Stimulated activated CD4-positive, alpha-beta T cell treated with anti-CD3 and anti-CD28 coated beads, Interleukin-1b, Interleukin-23, amount 100 ng/mL, for 1 hour (primary cell): ENCODE data around the gene EREG.
"Not testable (repeated sequence)": the region's sequence is repeated elsewhere in the genome, so short reads cannot be mapped to it uniquely, and the experiment has no call there.

ENCODE experiments used
- DNase-seq, 2 donors: peaks; one replicate each; pipeline ENCODE4 v3.0.0-alpha.2; 2020; ENCODE audit warnings: low read depth in 2 of 2

The EREG gene

DNA sequence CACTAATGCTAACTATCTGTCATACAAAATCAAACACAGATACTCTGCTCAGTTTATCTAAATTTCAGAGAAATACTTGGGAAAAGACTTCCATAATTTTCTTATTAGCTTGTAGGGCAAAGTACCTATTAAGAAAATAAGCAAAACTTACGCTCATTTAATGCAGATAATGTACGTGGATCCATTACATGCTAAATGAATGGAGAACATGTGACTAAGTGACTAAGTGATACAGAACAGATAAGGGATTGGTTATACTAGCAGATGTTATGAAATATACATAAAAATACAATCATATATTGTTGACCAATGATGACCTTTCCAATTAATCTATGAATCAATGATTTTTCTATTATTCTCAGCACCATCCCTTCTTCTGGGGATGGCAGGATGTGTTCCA lies 25.7 kb downstream of the EREG start:
- DNase-seq = no peak

DNA sequence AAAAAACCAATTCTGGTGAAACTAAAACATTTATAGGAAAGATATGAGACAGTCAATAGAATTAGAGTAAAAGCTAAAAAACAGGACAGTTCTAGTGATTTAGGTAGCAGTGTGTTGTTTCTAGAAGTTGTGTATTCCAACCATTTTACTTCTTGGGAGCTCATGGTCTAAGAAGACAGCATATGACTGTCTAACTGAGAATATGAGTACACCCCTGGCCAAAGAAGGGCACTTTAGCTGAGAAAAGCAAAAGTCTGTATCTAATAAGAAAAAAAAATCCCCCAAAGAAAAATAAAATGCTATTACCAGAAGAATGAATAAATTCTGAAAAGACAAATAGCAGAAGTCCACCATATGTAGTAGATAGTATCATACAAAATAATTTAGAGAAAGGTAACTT lies 26.4 kb downstream of the EREG start:
- no peak for DNase-seq

- no peak for DNase-seq
Observed at GRCh38 chr4:74391890-74392475, 27.0 kb downstream of the EREG start.

GRCh38 chr4:74394476-74395136 lies 29.7 kb downstream of the EREG start:
- DNase-seq = no peak

- DNase-seq = no peak
Observed at GRCh38 chr4:74395633-74396032, 30.7 kb downstream of the EREG start.

GRCh38 chr4:74397748-74398426 lies 32.9 kb downstream of the EREG start:
- no peak for DNase-seq

DNA sequence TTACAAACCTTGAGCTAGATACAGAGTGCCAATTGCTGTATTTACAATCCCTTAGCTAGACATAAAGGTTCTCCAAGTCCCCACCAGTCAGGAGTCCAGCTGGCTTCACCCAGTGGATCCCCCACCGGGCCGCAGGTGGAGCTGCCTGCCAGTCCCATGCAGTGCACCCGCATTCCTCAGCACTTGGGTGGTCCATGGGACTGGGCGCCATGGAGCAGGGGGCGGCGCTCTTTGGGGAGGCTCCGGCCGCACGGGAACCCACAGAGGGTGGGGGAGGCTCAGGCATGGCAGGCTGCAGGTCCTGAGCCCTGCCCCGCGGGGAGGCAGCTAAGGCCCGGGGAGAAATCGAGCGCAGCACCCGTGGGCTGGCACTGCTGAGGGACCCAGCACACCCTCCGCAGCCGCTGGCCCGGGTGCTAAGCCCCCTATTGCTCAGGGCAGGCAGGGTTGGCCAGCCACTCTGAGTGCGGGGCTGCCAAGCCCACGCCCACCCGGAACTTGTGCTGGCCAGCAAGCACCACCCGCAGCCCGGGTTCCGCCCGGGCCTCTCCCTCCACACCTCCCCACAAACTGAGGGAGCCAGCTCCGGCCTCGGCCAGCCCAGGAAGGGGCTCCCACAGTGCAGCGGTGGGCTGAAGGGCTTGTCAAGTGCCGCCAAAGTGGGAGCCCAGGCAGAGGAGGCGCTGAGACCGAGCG lies 34.1 kb downstream of the EREG start:
- not testable (repeated sequence) for DNase-seq

DNA sequence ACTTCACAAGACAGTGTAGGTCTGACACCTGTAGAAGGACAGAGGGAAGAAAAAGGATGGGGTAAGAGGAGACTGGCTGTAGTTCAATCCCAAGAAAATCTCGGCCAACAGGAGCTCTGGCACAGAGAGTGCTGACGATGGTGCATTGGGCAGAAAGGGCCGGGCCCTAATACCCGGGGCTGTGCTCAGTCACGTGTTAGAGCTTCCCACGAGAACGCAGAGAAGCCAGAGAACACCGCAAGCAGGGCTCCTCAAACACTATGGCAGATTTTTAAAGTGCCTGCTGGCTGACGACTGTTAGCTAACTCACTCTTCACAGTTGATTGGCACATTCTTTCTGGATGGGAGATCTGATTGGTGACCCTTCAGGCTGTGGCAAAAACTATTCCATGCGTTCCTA lies 35.5 kb downstream of the EREG start:
- no peak for DNase-seq

GRCh38 chr4:74402692-74403456 lies 37.9 kb downstream of the EREG start:
- no peak for DNase-seq

GRCh38 chr4:74407891-74408290 lies 42.9 kb downstream of the EREG start:
- no peak for DNase-seq

GRCh38 chr4:74408639-74409038 lies 43.7 kb downstream of the EREG start:
- DNase-seq = no peak

DNA sequence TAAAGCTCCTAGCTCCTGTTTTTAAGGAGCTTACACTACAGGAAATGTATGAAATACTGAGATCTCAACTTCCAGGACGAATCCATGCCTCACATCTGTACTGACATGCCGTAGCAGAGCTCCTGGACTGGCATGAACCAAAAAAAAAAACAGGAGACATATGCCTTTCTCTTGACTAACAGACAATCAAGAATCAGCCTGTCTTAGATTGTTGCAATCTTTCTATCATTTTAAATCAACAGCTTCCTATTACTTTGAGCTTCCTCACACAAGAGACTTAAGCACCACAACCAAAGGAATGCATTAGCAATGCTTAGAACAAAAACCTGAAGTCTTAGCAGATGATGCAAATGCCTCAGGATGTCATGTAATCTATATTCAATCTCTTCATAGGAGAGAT lies 45.3 kb downstream of the EREG start:
- no peak for DNase-seq

DNA sequence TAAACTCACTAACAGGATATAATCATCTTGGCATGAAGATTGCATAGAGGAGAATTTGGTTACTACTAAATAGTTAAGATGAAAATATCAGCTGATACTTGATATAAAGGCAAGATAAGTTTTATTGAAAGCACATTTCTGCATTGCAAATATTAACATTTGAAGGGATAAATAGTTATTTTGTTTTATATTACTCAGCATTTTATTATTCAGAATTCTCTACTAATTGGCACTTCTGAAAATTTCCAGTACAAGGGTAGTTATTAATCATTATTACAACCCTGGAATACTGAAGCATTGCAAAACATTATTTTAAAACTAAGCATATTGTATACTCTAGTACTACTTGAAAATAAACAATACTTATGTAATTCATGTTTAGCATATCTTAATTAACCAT lies 47.3 kb downstream of the EREG start:
- no peak for DNase-seq

DNA sequence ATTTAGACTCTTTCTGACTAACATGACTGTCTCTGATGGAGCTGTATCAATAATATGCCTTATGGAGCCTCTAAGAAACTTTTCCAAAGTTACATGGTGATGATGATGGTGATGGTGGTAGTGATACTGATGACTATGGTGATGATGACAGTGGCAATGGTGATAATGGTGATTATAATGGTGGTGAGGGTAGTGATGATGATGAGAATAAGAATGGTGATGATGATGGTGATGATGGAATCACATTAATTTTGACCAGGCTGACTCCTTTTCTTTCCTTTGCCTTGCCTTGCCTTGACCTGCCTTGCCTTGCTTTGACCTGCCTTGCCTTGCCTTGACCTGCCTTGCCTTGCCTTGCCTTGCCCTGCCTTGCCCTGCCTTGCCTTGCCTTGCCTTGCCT lies 48.3 kb downstream of the EREG start:
- no peak for DNase-seq

- DNase-seq = no peak
Observed at GRCh38 chr4:74414149-74414809, 49.3 kb downstream of the EREG start.

GRCh38 chr4:74415602-74416300 lies 50.8 kb downstream of the EREG start:
- DNase-seq = no peak

GRCh38 chr4:74418063-74418670 lies 53.2 kb downstream of the EREG start:
- DNase-seq = no peak

GRCh38 chr4:74420863-74421262 lies 55.9 kb downstream of the EREG start:
- no peak for DNase-seq

DNA sequence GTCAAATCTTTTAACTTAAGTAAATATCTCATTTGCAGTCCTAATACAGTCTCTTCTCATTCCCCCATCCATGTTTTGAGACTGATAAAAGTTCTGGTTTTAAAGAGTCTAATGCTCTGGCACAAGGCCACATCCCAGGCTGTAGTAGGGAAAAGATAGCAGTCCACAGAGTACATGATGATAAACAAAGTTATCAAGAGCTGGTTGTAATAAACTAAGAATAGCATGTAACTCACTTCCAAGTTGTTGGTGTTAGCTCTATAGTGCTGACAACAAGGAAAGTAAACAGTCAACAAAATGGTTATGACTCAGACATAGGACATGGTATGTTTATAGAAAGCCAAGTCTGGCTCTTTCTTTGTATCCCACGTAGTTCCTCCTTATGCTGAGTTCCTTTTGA lies 58.2 kb downstream of the EREG start:
- DNase-seq = no peak

DNA sequence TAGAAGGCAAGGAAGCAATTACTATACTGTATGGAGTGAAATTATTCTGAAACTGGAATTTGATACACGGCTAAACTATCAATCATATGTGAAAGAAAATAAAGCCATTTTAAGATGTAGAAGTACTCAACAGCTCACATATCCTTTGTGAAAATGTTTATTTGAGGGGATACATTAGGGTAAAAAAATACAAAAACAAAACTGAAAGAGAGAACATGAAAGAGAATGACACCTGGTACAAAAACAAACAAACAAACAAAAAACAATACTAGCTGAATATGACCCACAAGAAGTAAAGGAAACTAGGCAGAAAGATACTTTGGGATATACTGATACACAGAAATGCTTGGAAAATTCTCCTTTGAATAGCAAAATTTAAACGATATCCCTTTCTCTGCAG lies 59.2 kb downstream of the EREG start:
- DNase-seq = no peak
